Sigmoid colon (tissue), 7 donors: ENCODE measurements around the gene IL17RB. TPM values are rescaled to one million over a fixed set of nuclear protein-coding genes. Genes with fewer than 3 reads are reported as not detected.
A peak's percentile ranks its signal among the peaks of the same experiment; 100 is the strongest.

Experiments used
- DNase-seq: peaks from one replicate; pipeline ENCODE4 v3.0.0-alpha.2; 2019
- H3K27ac ChIP-seq, 4 donors: fragments of 200-600 bp; sonication (generic); one replicate each; pipeline ENCODE4 v1.5.1; 2016 to 2019; ENCODE audit warnings: mild to moderate bottlenecking in 1 of 4
- H3K27me3 ChIP-seq, 3 donors: fragments of 200-600 bp; sonication (generic); one replicate each; pipeline ENCODE4 v1.5.1; 2019; ENCODE audit warnings: mild to moderate bottlenecking in 1 of 3
- H3K36me3 ChIP-seq, 4 donors: fragments of 200-600 bp; sonication (generic); one replicate each; pipeline ENCODE4 v1.5.1; 2016 to 2019
- H3K4me1 ChIP-seq, 4 donors: fragments of 200-600 bp; sonication (generic); one replicate each; pipeline ENCODE4 v1.5.1; 2017 to 2019
- H3K4me3 ChIP-seq, 4 donors: fragments of 200-600 bp; sonication (generic); one replicate each; pipeline ENCODE4 v1.5.1; 2017 to 2019; ENCODE audit warnings: mild to moderate bottlenecking in 2 of 4, moderate library complexity in 1 of 4
- H3K9me3 ChIP-seq, 4 donors: fragments of 200-600 bp in 3 of 4; sonication (generic) in 3 of 4; one replicate each; pipeline versions ENCODE4 v1.5.1 to v1.6.1; 2013 to 2019
- EP300 ChIP-seq, 4 donors: sonication (generic); formaldehyde crosslinking; IDR thresholded peaks; one replicate each; pipeline ENCODE4 v1.6.1; 2017; ENCODE audit warnings: antibody characterized with exemption in 4 of 4
- POLR2A ChIP-seq, 2 donors: fragments of 450-650 bp; IDR thresholded peaks; one replicate each; pipeline ENCODE4 v1.6.1; 2016; ENCODE audit warnings: antibody characterized with exemption in 2 of 2, mild to moderate bottlenecking in 2 of 2, moderate library complexity in 2 of 2
- POLR2AphosphoS5 ChIP-seq, 4 donors: sonication (generic); formaldehyde crosslinking; IDR thresholded peaks; one replicate each; pipeline ENCODE4 v1.6.1; 2017; ENCODE audit warnings: antibody characterized with exemption in 4 of 4
- WGBS, 2 donors: extraction: QIAGEN DNeasy Blood & Tissue Kit; methylation state at CpG; one replicate each; pipeline ENCODE4 v1.1.7; 2013; 5-methylcytosine and 5-hydroxymethylcytosine counted together
- intact Hi-C: fragments of 100-400 bp; cut with DNase I; formaldehyde crosslinking; loops from one replicate; pipeline ENCODE4 v1.15.1; 2023
- polyA plus RNA-seq, 3 donors: library from polyadenylated mRNA; stranded (reverse); fragments of 200-250 nt; gene quantifications; one replicate each; pipeline ENCODE4 v1.2.3, GENCODE V29; 2013
- total RNA-seq, 4 donors: library from RNA; depleted of rRNA; stranded (reverse); fragments of >200 nt; gene quantifications; one replicate each; pipeline ENCODE4 v1.1.0, GENCODE V29; 2016
- TF ChIP-seq, protein P1 (sequence below), 4 experiments: fragments of 450-650 bp in 3 of 4; fragments of 200-600 bp in 1 of 4; IDR thresholded peaks; one replicate each; pipeline ENCODE4 v1.5.1; 2016 to 2019; ENCODE audit warnings: antibody characterized with exemption in 4 of 4, mild to moderate bottlenecking in 3 of 4, moderate library complexity in 2 of 4
- donor health status: healthy with polysubstance abuse.
- donor health status: Bipolar disorder and iron deficiency.
- donor health status: healthy.

Gene IL17RB
- total and polyA plus RNA-seq, 7 donors: 1.1 to 9.0 (median 2.2) TPM

DNA sequence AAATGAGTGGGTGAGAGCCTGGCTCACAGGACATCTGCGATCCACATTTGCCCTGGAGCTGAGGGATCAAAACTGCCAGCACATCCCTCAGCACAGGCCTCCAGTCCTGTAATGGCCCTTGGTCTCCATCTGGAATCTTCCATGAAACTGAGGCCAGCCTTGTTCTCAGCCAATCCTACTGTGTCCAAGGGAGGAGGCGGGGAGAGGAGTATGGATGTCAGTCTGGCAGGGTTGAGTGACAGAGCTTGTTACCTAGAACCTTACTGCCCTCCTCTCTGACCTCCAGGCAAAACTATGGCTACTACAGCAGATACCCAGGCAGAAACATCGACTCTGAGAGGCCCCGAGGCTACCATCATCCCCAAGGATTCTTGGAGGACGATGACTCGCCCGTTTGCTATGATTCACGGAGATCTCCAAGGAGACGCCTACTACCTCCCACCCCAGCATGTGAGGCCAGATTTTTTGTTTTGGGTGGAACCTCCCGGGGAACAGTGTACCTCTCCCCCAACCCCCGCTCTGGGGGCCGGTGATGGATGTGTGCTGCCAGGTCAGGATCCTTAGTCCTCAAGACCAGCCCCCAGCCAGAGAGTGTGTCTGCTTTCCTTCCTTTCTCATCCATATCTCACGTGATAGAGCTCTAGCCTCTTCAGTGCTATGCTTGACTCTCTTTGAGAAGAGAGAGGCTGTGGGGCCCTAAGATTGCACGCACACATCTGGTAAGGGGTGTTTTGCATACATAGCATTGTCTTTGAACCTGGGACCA is 41.5 kb upstream of the IL17RB start:
- no peaks in the 10 kb centered on the region for H3K9me3 ChIP-seq
- TF ChIP-seq POLR2A (IDR thresholded peaks at IDR 0.05) (no peak), POLR2AphosphoS5 (IDR thresholded peaks at IDR 0.05) (no peak), EP300 (IDR thresholded peaks at IDR 0.05) (no peak)
- TF ChIP-seq, protein P1, sequence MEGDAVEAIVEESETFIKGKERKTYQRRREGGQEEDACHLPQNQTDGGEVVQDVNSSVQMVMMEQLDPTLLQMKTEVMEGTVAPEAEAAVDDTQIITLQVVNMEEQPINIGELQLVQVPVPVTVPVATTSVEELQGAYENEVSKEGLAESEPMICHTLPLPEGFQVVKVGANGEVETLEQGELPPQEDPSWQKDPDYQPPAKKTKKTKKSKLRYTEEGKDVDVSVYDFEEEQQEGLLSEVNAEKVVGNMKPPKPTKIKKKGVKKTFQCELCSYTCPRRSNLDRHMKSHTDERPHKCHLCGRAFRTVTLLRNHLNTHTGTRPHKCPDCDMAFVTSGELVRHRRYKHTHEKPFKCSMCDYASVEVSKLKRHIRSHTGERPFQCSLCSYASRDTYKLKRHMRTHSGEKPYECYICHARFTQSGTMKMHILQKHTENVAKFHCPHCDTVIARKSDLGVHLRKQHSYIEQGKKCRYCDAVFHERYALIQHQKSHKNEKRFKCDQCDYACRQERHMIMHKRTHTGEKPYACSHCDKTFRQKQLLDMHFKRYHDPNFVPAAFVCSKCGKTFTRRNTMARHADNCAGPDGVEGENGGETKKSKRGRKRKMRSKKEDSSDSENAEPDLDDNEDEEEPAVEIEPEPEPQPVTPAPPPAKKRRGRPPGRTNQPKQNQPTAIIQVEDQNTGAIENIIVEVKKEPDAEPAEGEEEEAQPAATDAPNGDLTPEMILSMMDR (IDR thresholded peaks at IDR 0.05): no peak
- 80 to 85% methylated on average over 14 of the region's 14 CpGs for WGBS, 2 donors
- H3K4me1 ChIP-seq: peaks cover 0 to 18% (median 0%) of the 10 kb centered on the region in 4 donors
- H3K27me3 ChIP-seq: no peaks in the 10 kb centered on the region
- no peak overlapping the region for H3K4me3 ChIP-seq
- no peaks in the 10 kb centered on the region for H3K36me3 ChIP-seq
- intact Hi-C loops: no loop called here
- DNase-seq: peak; percentile 40
- no peak overlapping the region for H3K27ac ChIP-seq

DNA sequence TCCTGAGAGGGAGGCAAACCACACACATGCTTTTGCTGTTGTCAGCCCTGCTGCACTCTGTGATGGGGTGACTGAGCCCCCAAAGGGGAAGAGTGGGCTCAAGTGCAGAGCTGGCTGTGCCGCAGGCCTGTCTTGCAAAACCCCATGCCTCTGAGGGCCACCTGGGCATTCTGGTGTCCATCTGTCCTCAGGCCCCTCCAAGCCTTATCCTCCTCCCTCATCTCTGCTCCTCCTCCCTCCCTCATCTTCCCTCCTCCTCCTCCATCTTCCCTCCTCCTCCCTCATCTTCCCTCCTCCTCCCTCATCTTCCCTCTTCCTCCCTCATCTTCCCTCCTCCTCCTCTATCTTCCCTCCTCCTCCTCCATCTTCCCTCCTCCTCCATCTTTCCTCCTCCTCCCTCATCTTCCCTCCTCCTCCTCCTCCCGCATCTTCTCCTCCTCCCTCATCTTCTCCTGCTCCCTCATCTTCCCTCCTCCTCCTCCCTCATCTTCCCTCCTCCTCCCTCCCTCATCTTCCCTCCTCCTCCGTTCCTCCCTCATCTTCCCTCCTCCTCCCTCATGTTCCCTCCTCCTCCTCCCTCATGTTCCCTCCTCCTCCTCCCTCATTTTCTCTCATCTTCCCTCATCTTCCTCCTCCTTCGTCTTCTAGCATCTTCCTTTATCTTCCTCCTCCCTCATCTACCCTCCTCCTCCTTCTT is 40.8 kb upstream of the IL17RB start:
- no peaks in the 10 kb centered on the region for H3K9me3 ChIP-seq
- intact Hi-C loops: no loop called here
- WGBS, 2 donors: 73 to 75% methylated on average over 4 of the region's 4 CpGs
- H3K4me3 ChIP-seq: no peak overlapping the region
- TF ChIP-seq POLR2AphosphoS5 (IDR thresholded peaks at IDR 0.05): no peak
- TF ChIP-seq, protein P1 (IDR thresholded peaks at IDR 0.05): no peak
- TF ChIP-seq POLR2A (IDR thresholded peaks at IDR 0.05): no peak
- H3K27ac ChIP-seq: no peak overlapping the region
- H3K36me3 ChIP-seq: no peaks in the 10 kb centered on the region
- peak; percentile 22 for DNase-seq
- H3K4me1 ChIP-seq: peaks cover 0 to 18% (median 0%) of the 10 kb centered on the region in 4 donors
- H3K27me3 ChIP-seq: no peaks in the 10 kb centered on the region

DNA sequence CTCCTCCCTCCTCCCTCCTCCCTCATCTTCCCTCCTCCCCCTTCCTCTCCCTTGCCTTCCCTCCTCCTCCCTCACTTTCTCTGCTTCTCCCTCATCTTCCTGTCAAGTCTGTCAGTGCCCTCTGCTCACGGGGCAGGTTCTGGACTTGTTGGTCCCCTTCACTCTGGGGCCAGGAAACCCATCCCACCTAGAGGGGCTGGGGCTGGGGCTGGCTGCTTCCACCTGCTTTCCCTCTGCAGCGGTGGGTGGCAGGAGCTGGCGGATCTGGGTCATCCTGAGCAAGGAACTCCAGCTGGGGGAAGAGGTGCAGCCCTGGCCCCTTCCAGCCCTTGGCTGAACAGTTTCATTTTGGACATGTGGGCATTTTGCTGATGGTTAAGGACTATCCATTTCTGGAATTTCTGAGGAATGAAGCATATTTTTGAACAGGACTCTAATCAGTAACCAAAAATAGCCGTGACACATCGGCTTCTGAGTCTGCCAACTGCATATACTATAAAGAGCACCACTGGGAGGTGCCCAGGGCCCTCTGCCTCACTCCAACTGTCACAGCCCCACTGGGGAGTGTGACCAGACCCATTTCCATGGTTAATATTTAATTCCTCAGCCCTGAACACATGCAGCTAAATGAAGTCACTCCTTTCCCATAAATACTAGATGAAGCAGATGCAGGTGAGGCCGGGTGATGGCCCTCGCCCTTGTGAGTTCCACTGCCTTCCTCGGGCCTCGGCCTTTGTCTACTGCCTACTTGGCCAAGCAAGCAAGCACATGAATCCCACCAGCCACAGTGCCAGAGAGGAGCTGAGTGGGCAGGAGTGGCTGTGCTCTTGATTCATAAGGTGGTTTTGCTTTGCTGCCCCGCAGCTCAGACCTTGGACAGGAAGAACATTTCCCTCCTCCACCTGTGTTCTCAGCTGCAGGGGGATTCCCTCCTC is 39.9 kb upstream of the IL17RB start:
- Histone ChIP-seq H3K27ac (no peak overlapping the region), H3K4me1 (peaks cover 0 to 18% (median 0%) of the 10 kb centered on the region in 4 donors), H3K4me3 (no peak overlapping the region), H3K36me3 (no peaks in the 10 kb centered on the region), H3K9me3 (no peaks in the 10 kb centered on the region), H3K27me3 (no peaks in the 10 kb centered on the region)
- TF ChIP-seq POLR2AphosphoS5 (IDR thresholded peaks at IDR 0.05): no peak
- TF ChIP-seq EP300 (IDR thresholded peaks at IDR 0.05): no peak
- no peak for TF ChIP-seq POLR2A (IDR thresholded peaks at IDR 0.05)
- TF ChIP-seq, protein P1 (IDR thresholded peaks at IDR 0.05): no peak
- intact Hi-C loops: no loop called here
- WGBS, 2 donors: 18 to 69% methylated on average over 10 of the region's 10 CpGs
- DNase-seq: peak; percentile 52

DNA sequence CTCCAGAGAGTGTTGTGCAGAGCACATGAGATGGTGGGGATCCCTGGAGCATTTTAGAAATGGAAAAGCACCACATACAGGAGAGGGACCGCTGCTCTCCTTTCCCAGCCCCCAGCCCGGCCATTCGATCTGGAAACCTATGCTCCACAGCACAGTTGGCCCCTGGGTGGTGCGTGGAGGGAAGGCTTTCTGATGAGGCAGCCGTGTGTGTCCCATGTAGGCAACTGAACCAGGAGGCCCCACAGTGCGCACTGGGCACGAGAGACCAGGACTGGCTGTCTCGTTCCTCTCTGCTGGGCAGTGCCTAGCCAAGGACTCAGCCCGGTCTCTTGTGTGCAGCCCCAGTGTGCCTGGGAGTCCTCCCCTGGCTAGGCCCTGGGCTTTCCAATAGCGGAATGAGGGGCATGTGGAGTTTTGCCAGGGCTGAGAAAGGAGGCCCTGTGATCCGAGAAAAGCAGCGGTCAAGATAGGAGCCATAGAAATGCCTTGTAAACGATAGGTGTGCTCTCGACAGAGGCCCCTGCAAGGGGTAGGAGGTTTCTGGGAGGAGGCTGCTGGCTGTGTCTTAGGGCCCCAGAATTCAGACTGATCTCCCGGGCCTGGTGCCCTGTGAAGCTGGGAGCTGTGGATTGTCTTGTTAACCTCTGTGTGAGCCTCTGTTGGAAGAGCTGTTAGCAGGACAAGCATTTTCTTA is 39.1 kb upstream of the IL17RB start:
- WGBS, 2 donors: 58 to 79% methylated on average over 15 of the region's 15 CpGs
- Histone ChIP-seq H3K36me3 (no peaks in the 10 kb centered on the region), H3K4me1 (peaks cover 0 to 18% (median 0%) of the 10 kb centered on the region in 4 donors), H3K4me3 (no peak overlapping the region), H3K9me3 (no peaks in the 10 kb centered on the region), H3K27me3 (no peaks in the 10 kb centered on the region), H3K27ac (no peak overlapping the region)
- no peak for TF ChIP-seq POLR2AphosphoS5 (IDR thresholded peaks at IDR 0.05)
- intact Hi-C loops: no loop called here
- peak; percentile 57 for DNase-seq
